SK-N-MC (cell line): ENCODE measurements around the gene GTF2IRD1.
A peak's percentile ranks its signal among the peaks of the same experiment; 100 is the strongest.

Experiments used
- DNase-seq: peaks from one replicate; pipeline ENCODE4 v3.0.0-alpha.2; 2011; ENCODE audit warnings: low read depth, low spot score
- H3K27ac ChIP-seq: fragments of 200-600 bp; sonication (generic); 2 replicates; pipeline ENCODE4 v1.5.1; 2016; ENCODE audit warnings: mixed run types
- H3K36me3 ChIP-seq: fragments of 200-600 bp; sonication (generic); 2 replicates; pipeline ENCODE4 v1.6.1; 2017; ENCODE audit warnings: antibody characterized with exemption, low read length, mixed read lengths; ENCODE audit not compliant: insufficient read depth
- H3K4me3 ChIP-seq: fragments of 200-600 bp; sonication (generic); 2 replicates; pipeline ENCODE4 v1.5.1; 2016
- H3K9ac ChIP-seq: fragments of 200-600 bp; sonication (generic); 2 replicates; pipeline ENCODE4 v1.8.0; 2017; ENCODE audit warnings: mixed run types, mixed read lengths; ENCODE audit not compliant: insufficient read length
- H3K9me3 ChIP-seq: fragments of 200-600 bp; sonication (generic); 2 replicates; pipeline ENCODE4 v1.6.1; 2017; ENCODE audit warnings: low read depth, mild to moderate bottlenecking, antibody characterized with exemption, low read length, moderate library complexity, mixed read lengths
- EZH2 ChIP-seq: fragments of 200-600 bp; sonication (generic); IDR thresholded peaks from one replicate; pipeline ENCODE4 v1.6.1; 2017; ENCODE audit warnings: antibody characterized with exemption
- FOXP2 ChIP-seq: optimal IDR thresholded peaks from 2 replicates; pipeline ENCODE3; 2011; ENCODE audit warnings: mild to moderate bottlenecking, moderate library complexity; ENCODE audit not compliant: insufficient read depth; ENCODE audit errors: extremely low read length, control extremely low read depth
- POLR2AphosphoS5 ChIP-seq: IDR thresholded peaks from 2 replicates; pipeline ENCODE4 v1.6.1; 2012; ENCODE audit warnings: mild to moderate bottlenecking, low read depth, low read length, borderline replicate concordance

The GTF2IRD1 gene, protein sequence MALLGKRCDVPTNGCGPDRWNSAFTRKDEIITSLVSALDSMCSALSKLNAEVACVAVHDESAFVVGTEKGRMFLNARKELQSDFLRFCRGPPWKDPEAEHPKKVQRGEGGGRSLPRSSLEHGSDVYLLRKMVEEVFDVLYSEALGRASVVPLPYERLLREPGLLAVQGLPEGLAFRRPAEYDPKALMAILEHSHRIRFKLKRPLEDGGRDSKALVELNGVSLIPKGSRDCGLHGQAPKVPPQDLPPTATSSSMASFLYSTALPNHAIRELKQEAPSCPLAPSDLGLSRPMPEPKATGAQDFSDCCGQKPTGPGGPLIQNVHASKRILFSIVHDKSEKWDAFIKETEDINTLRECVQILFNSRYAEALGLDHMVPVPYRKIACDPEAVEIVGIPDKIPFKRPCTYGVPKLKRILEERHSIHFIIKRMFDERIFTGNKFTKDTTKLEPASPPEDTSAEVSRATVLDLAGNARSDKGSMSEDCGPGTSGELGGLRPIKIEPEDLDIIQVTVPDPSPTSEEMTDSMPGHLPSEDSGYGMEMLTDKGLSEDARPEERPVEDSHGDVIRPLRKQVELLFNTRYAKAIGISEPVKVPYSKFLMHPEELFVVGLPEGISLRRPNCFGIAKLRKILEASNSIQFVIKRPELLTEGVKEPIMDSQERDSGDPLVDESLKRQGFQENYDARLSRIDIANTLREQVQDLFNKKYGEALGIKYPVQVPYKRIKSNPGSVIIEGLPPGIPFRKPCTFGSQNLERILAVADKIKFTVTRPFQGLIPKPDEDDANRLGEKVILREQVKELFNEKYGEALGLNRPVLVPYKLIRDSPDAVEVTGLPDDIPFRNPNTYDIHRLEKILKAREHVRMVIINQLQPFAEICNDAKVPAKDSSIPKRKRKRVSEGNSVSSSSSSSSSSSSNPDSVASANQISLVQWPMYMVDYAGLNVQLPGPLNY

DNA sequence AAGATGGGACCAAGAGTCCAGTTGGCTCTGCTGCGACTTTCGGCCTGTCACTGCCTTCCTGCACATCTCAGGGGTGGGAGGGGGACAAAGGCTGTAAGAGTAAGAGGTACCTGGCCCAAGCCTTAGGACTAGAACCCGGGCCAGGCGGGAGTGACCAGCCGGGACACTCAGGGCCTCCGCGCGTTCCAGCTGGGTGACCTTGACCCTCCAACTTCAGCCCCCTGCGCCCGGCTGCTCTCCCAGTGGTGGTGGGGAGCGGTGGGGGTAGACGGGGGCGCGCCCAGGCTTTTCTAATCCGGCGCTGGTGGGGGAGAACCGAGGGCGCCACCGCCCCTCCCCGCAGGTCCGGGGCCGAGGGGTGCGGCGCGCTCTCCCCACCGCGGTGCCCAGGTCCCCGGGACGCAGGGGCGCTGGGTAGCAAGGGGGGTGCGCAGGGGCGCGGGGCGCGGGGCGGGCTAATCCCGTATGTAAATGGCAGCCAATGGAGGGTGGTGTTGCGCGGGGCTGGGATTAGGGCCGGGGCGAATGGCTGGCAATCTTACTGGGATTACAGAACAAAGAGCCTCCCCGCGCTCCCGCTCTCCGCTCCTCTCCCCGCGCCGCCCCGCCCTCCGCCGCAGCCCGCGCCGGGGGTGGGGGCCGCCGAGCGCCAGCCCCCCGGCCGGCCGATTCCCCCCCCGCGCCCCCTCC is at the start of gene GTF2IRD1:
Gene GTF2IRD1 (plus strand): TSS at position 585 of the 690 bp plus-strand sequence. CDS start 54,175 bp downstream, outside the sequence.
- Histone ChIP-seq H3K9me3 (no peaks in the 10 kb centered on the region), H3K9ac (peak within 1 kb of the TSS; percentile 93), H3K27ac (peak within 1 kb of the TSS; percentile 91), H3K36me3 (no peaks in the 10 kb centered on the region), H3K4me3 (peak within 1 kb of the TSS; percentile 88)
- TF ChIP-seq FOXP2: no peak
- TF ChIP-seq EZH2: no peak
- no peak; the same call in none of the 2 replicates for TF ChIP-seq POLR2AphosphoS5
- DNase-seq: no peak

DNA sequence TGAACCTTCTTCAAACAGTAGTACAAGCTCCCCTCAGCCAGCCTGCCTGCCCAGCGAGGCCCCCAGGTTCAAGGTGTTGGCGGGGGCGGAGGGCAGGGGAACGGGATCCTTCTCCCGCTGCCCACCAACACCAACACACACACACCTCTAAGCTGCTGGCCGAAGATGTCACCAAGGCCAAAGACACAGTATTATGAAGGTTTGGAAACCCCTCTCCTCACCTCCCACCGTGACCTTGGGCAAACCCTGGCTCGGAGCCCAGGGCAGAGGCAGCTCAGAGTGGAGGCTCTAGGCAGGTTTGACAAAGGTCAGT is 49.4 kb upstream of the GTF2IRD1 start:
- no peak for TF ChIP-seq FOXP2
- no peak for TF ChIP-seq POLR2AphosphoS5
- TF ChIP-seq EZH2: no peak
- no peak for DNase-seq
- Histone ChIP-seq H3K9ac (no peak overlapping the region), H3K27ac (no peak overlapping the region), H3K9me3 (no peaks in the 10 kb centered on the region), H3K4me3 (no peak overlapping the region), H3K36me3 (no peaks in the 10 kb centered on the region)

DNA sequence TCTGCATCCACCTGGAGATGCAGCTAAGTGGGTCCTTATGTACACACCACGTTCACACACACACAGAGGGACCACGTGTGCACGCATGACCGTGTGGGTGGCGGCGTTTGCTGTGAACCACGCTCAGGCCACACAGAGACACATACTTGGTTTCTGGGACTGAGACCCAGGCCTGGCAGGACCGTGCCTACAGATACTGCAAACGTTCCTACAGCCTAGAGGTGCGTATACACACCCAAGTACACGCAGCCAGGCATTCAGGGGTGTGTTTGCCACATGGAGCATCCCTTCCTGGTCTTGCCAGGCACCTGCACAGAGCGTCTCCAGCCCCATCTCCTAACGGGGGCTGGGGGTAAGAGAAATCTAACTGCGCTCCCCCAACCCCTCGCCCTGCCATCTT is 49.0 kb upstream of the GTF2IRD1 start:
- Histone ChIP-seq H3K9ac (no peak overlapping the region), H3K27ac (no peak overlapping the region), H3K4me3 (no peak overlapping the region), H3K36me3 (no peaks in the 10 kb centered on the region), H3K9me3 (no peaks in the 10 kb centered on the region)
- TF ChIP-seq EZH2: no peak
- TF ChIP-seq POLR2AphosphoS5: no peak
- no peak for TF ChIP-seq FOXP2
- DNase-seq: no peak

DNA sequence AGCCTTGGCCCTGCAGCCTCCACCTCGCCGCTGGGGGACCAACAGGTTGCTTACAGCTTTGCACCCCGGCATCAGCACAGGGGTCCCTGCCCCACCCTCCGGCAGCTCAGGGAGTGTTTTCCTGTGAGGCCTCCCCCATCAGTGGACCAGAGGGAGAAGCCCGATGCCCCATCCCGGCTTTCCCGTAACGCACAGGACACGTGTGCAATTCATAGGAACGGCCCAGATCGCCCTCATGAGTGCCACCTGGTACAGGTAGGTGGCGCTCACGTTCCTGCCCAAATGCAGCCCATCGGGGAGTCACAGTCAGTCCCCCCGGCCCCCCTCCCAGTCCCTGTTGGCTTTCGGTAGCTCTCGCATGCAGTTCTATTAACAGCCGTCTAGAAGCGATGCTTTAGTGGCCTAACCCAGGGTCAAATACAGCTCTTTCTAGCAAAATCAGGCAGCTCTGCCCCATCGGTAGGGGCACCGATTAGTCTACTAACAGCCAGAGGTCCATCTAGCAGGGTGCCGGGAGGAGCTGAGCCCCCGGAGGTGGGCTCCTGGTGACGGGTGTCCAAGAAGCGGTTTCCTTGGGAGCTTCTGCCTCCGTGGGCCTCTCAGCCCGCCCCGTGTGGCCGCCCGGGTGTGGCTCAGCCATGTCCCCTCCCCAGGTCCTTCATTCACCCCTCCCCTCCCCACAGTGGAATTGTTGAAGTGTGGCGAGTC is 48.4 kb upstream of the GTF2IRD1 start:
- no peak overlapping the region for H3K27ac ChIP-seq
- no peak overlapping the region for H3K4me3 ChIP-seq
- DNase-seq: no peak
- no peak overlapping the region for H3K9ac ChIP-seq
- no peak for TF ChIP-seq FOXP2
- TF ChIP-seq EZH2: no peak
- no peak for TF ChIP-seq POLR2AphosphoS5
- no peaks in the 10 kb centered on the region for H3K36me3 ChIP-seq
- H3K9me3 ChIP-seq: no peaks in the 10 kb centered on the region

DNA sequence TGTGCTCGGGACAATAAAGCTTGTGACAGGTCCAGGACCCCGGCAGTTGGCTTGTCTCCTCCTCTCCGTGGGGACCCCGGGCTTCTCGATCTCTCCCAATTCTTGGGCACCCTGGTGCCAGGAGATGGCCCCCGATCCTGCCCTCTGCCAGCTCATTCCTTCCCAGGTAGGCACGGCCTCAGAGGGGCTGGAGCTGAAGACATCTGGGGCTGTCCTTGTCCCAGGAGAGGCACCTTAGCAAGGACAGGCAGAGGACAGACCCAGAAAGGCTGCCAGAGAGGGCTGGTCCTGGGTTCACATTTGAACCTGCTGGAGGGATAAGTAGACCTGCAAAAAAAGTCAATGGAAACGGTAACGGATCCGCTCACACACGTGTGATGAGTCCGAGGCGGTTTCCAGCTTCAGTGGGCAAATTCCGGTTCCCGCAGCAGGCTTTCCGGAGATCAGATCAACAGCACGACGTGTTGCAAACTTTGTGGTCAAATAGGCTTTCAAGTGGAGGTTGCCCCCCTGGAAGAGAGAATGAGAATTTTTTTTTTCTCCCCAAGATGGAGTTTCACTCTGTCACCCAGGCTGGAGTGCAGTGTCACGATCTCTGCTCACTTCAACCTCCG is 47.7 kb upstream of the GTF2IRD1 start:
- Histone ChIP-seq H3K9me3 (no peaks in the 10 kb centered on the region), H3K9ac (no peak overlapping the region), H3K36me3 (no peaks in the 10 kb centered on the region), H3K4me3 (no peak overlapping the region), H3K27ac (no peak overlapping the region)
- DNase-seq: no peak
- no peak for TF ChIP-seq FOXP2
- no peak for TF ChIP-seq EZH2
- no peak for TF ChIP-seq POLR2AphosphoS5

DNA sequence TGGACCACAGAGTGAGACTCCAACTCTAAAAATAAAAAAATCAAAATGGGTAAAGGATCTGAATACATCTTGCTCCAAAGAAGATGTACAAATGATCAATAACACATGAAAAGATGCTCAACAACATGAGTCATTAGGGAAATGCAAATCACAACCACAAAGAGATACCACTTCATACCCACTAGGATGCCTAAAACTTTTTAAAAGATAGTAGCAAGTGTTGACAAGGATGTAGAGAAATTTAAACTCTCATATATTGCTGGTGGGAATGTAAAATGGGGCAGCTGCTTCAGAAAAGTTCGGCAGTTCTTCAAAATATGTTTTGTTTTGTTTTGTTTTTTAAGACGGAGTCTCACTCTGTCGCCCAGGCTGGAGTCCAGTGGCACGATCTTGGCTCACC is 45.7 kb upstream of the GTF2IRD1 start:
- H3K9me3 ChIP-seq: no peaks in the 10 kb centered on the region
- no peak overlapping the region for H3K4me3 ChIP-seq
- TF ChIP-seq POLR2AphosphoS5: no peak
- no peak for TF ChIP-seq FOXP2
- no peak for TF ChIP-seq EZH2
- no peak for DNase-seq
- no peak overlapping the region for H3K27ac ChIP-seq
- H3K36me3 ChIP-seq: no peaks in the 10 kb centered on the region
- no peak overlapping the region for H3K9ac ChIP-seq

DNA sequence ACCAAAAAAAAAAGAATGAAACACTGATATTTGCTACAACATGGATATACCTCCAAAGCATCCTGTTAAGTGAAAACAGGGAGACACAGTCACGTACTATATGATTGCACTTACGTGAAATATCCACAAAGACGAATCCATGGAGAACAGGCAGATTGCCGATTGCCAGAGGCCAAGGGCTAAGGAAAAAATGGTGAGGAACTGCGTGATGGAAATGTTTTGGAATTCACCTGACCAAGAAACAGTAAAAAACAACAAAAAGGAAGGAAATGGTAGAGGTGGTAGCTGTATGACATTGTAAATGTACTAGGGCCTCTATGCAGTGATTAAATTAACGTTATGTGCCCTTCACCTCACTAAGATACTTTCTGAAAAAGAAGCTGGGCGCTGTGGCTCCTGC is 44.1 kb upstream of the GTF2IRD1 start:
- Histone ChIP-seq H3K9ac (no peak overlapping the region), H3K36me3 (no peaks in the 10 kb centered on the region), H3K4me3 (no peak overlapping the region), H3K9me3 (no peaks in the 10 kb centered on the region), H3K27ac (no peak overlapping the region)
- DNase-seq: no peak
- TF ChIP-seq POLR2AphosphoS5 (no peak), EZH2 (no peak)
